Keratinocyte (primary cell): ENCODE results near the gene CDC42EP5.

Experiments
- EZH2 ChIP-seq: IDR thresholded peaks from one replicate; pipeline ENCODE4 v1.6.1; 2012; ENCODE audit warnings: inconsistent platforms, mild to moderate bottlenecking, low read length, moderate library complexity
- TF ChIP-seq, protein P1 (sequence below), 3 experiments: IDR thresholded peaks in 1 of 3; conservative IDR thresholded peaks in 1 of 3; optimal IDR thresholded peaks in 1 of 3; 2 replicates in 2 of 3; 3 replicates in 1 of 3; pipeline versions ENCODE3 to v1.5.1; 2011; ENCODE audit warnings: low read length in 3 of 3, mild to moderate bottlenecking in 3 of 3, moderate library complexity in 2 of 3, control low read depth in 1 of 3, inconsistent platforms in 1 of 3; ENCODE audit not compliant: insufficient read depth in 2 of 3; ENCODE audit errors: extremely low read depth in 1 of 3

DNA sequence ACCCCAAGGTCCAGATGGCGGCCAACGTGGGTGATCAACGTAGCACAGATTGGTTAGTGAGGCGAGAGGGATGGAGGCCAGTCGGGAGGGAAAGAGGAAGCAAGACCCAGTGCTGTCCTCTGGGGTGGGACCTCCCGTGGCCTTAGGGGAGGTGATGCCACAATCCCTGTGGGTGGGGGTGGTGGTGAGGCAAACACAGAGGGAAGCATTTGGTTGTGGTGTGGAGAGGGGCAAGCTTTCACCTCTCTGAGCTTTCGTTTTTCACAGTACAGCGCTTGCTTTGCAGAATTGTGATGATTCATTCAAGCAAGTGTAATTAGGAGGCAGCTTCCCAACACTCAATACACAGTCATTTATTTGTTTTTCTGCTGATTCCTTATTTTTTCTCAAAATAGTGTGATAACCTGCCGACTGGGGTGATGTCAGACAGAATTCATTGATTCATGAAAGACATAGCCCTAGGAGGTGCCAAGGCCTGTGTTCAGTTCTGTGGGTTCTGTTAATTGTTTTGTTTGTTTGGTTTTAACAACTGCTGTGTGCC is 21.7 kb downstream of the CDC42EP5 start:
- TF ChIP-seq, protein P1, sequence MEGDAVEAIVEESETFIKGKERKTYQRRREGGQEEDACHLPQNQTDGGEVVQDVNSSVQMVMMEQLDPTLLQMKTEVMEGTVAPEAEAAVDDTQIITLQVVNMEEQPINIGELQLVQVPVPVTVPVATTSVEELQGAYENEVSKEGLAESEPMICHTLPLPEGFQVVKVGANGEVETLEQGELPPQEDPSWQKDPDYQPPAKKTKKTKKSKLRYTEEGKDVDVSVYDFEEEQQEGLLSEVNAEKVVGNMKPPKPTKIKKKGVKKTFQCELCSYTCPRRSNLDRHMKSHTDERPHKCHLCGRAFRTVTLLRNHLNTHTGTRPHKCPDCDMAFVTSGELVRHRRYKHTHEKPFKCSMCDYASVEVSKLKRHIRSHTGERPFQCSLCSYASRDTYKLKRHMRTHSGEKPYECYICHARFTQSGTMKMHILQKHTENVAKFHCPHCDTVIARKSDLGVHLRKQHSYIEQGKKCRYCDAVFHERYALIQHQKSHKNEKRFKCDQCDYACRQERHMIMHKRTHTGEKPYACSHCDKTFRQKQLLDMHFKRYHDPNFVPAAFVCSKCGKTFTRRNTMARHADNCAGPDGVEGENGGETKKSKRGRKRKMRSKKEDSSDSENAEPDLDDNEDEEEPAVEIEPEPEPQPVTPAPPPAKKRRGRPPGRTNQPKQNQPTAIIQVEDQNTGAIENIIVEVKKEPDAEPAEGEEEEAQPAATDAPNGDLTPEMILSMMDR (optimal IDR thresholded peaks at IDR 0.05 in 1 of 3, IDR thresholded peaks at IDR 0.05 in 1 of 3, conservative IDR thresholded peaks at IDR 0.05 in 1 of 3; ENCODE audit: extremely low read depth in 1 of 3, insufficient read depth in 2 of 3, low read length in 3 of 3), result no peak
- no peak for TF ChIP-seq EZH2
